HG02798 (cell line): ENCODE measurements around the gene SP100.

Source experiments
- ATAC-seq: cut with Tn5 transposase; IDR thresholded peaks from one replicate; pipeline ENCODE4 v1.9.1; 2021; ENCODE audit warnings: mild to moderate bottlenecking; ENCODE audit not compliant: unreplicated experiment, poor library complexity

Gene SP100

DNA sequence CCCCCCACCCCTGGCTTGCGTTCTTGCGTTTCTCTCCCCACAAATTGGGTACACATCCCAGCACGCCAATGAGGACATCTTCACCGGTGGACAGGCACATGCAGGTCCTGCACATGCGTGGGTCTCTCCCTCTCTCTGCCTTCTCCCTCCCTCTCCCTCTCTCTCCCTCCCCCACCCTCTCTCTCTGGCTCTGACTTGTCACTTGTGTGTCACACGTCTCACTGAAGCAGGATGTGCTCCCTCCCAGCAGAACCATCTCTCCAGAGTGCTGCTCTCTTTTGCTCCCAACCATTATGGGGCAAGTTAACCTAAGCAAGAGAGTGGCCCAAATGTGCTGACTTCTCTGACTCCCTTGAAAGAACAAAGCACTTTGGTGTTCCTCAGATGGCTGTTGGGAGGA, 175.8 kb downstream of the SP100 start:
- no peak for ATAC-seq

GRCh38 chr2:230592775-230593174, 176.8 kb downstream of the SP100 start:
- ATAC-seq, result no peak
